GM19238 (cell line): ENCODE measurements around the gene RASA2.
A peak's percentile ranks its signal among the peaks of the same experiment; 100 is the strongest.
"Not testable (repeated sequence)": the region's sequence is repeated elsewhere in the genome, so short reads cannot be mapped to it uniquely, and the experiment has no call there.

Experiments used
- DNase-seq: peaks from one replicate; pipeline ENCODE4 v3.0.0; 2011; ENCODE audit warnings: low spot score; ENCODE audit not compliant: insufficient read length

The RASA2 gene

GRCh38 chr3:141493184-141493583, 6.4 kb downstream of the RASA2 start:
- DNase-seq: no peak

GRCh38 chr3:141497589-141497988, 10.8 kb downstream of the RASA2 start:
- DNase-seq: not testable (repeated sequence)

DNA sequence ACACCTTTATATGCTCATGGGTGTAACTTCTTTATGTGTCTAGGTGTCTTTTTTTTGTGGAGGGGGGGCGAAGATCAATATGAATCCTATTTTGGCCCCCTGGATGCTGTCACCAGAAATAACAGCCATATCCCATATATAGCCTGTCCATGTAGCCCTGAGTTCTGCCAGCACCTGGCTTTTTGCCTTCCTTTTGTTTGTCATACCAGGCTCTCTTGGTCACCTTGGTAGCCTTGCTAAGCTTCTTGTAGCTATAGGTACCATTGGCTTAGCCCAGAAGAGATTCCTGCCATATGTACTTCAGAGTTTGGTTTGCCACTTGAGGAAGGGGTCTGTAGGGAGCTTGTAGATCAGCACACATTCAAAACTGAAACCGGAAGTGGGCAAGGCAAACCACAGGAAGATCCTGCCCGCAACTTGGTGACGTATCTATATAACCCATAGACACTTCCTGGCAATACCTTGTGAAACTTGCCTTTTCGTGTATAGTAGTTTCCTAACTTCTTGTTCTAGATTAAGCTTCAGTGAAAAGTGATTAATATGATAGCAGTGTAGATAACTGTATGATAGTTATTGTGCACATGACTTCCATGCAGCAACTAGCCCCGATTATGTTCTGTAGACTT, 11.9 kb downstream of the RASA2 start:
- peak; percentile 13 for DNase-seq

DNA sequence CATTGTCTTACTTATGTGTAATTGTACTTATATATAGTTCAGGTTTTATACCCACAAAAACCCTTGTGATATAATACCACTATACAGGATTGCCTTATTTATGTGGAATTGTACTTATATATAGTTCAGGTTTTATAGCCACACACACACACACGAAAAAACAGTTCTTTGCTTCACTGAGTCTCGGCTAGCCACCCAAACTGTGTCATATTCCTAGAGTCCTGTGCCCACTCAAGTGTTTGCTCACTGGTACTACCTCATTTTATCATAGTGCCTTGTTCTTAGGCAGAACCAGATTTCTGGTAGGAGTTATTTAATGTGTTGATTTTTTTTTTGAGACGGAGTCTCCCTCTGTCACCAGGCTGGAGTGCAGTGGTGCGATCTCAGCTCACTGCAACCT, 12.5 kb downstream of the RASA2 start:
- no peak for DNase-seq

DNA sequence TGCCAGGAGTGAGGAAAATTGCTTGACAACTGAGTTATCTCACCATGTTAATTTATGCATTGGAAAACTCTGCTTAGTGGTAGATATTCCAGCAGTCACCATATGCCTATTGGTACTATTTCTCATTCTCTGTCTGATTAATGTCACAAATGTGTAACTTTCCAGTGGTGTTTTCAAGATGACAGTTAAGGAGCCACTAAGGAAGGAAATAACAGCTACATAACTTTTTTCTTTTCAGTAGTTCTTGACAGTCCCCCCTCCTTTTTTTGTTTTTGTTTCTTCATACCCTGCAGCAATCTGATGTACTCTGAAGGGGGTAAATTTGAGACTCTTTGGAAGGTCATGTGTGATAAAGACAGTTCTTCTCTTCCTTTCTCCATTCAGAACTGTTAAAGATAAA, 13.1 kb downstream of the RASA2 start:
- no peak for DNase-seq

DNA sequence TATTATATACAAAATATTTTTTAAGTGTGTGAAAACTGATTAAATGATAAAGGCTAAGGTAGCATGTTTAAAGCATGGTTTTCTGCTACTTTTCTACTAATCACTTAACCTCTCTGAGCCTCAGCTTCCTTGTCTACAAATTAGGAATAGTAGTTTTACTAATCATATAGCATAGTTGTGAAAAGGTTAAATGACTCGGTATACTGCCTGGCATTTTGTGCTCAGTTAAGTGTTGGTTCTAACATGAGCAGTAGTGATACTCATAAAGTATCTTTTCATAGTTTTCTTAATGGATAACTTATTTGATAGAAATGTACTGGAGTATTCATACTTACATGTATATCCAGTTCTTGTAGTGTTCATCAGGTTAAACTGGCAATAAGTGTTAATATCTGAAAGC, 13.6 kb downstream of the RASA2 start:
- DNase-seq: no peak

DNA sequence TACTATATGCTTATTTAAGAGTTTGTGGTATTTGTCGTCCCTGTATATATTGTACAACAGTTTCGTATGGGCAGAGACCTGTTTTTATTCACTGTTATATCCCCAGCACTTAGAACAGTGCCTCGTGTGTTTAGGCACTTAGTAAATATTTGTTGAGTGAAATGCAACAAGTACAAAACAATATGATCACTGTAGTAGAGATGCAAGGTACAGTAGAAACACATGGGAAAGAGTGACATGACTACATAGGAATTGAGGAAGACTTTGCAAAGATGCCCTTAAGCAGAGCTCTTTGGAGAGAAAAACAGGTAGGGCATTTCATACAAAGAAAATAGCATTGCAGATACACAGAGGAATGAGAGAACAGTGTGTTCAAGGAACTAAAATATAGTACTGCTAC, 18.3 kb downstream of the RASA2 start:
- no peak for DNase-seq

- DNase-seq: no peak
Observed at GRCh38 chr3:141506071-141506470, 19.2 kb downstream of the RASA2 start.

- DNase-seq: no peak
Observed at GRCh38 chr3:141507392-141508066, 20.7 kb downstream of the RASA2 start.

DNA sequence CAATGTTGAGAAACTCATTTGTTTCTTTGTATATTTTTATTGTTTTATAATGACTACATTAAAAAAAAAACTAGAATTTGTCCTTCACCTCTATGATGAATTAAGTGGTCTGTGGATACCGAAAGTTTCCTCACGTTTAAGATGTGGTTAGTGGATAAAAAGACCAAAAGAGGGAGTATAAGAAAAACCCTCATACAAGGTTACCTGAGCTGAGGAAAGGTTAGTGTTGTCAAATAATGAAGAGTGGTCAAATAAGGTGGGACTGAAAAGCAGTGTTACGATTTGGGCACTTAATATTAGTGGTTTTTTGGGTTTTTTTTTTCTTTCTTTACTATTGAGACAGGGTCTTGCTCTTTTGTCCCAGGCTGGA, 21.2 kb downstream of the RASA2 start:
- DNase-seq: no peak

GRCh38 chr3:141511361-141511760, 24.5 kb downstream of the RASA2 start:
- DNase-seq: no peak

GRCh38 chr3:141514382-141514781, 27.6 kb downstream of the RASA2 start:
- no peak for DNase-seq

- no peak for DNase-seq
Observed at GRCh38 chr3:141519587-141519986, 32.8 kb downstream of the RASA2 start.

GRCh38 chr3:141521781-141522180, 35.0 kb downstream of the RASA2 start:
- no peak for DNase-seq

- no peak for DNase-seq
Observed at GRCh38 chr3:141523615-141524375, 37.0 kb downstream of the RASA2 start.

- DNase-seq: no peak
Observed at GRCh38 chr3:141524988-141525387, 38.2 kb downstream of the RASA2 start.

DNA sequence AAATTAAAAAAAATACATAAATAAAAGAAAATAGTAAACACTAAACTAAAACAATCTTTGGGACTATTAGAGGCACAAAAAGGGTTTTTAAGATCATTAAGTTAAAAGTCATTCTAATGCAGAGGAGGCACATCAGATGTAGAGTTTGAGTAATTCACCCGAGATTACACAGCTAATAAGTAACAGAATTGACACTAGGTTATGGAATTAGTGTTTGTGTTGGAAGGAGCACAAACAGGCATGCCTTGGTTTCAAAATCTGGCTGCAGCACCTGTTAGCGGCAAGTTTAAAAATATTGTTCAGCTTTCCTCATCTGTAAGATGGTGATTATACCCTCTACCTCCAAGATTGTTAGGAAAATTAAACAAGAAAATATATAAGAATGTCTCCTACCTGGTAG, 39.0 kb downstream of the RASA2 start:
- DNase-seq: no peak

GRCh38 chr3:141526709-141527108, 39.9 kb downstream of the RASA2 start:
- no peak for DNase-seq

- DNase-seq: no peak
Observed at GRCh38 chr3:141528800-141529199, 42.0 kb downstream of the RASA2 start.

GRCh38 chr3:141529256-141529655, 42.4 kb downstream of the RASA2 start:
- DNase-seq: no peak

GRCh38 chr3:141529717-141530414, 43.0 kb downstream of the RASA2 start:
- DNase-seq: no peak

- DNase-seq: no peak
Observed at GRCh38 chr3:141530415-141530768, 43.6 kb downstream of the RASA2 start.
